Stromal cell of bone marrow (primary cell): ENCODE data around the gene CDKN1B.
"Not testable (repeated sequence)": the region's sequence is repeated elsewhere in the genome, so short reads cannot be mapped to it uniquely, and the experiment has no call there.

Experiments
- DNase-seq: peaks from one replicate; pipeline ENCODE4 v3.0.0-alpha.2; 2012; ENCODE audit warnings: low read depth

Gene CDKN1B

DNA sequence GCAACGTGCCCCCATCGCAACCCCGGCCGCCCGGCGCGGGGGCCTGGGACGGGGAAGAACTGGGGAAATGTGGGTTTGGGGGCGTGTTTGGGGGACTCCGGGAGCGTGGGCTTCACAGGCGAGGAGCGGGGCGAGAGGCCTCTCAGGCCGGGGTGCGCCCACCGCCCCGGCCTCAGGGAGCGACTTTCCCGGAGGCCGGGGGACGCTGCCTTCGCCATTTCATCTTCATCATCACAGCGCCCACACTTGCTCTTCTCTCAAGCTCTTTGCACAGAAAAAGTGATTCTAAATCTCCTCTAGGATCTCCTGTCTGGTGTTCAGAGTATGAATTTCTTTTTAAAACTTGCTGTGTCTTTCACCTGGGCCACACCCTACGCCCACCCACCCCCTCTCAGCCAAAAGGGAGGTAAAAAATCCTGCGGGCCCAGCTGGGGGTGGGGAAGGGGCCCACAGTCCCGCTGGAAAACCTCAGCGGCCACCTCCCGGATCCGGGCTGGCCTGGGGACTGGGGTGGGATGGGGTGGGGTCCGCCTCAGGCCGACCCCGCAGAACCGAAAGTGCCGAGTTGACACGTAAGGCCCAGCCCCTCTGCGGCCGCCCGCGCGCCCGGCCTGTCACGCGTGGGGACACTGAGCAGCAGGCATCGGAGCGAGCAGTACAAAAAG is 7.4 kb downstream of the CDKN1B start:
- no peak for DNase-seq

DNA sequence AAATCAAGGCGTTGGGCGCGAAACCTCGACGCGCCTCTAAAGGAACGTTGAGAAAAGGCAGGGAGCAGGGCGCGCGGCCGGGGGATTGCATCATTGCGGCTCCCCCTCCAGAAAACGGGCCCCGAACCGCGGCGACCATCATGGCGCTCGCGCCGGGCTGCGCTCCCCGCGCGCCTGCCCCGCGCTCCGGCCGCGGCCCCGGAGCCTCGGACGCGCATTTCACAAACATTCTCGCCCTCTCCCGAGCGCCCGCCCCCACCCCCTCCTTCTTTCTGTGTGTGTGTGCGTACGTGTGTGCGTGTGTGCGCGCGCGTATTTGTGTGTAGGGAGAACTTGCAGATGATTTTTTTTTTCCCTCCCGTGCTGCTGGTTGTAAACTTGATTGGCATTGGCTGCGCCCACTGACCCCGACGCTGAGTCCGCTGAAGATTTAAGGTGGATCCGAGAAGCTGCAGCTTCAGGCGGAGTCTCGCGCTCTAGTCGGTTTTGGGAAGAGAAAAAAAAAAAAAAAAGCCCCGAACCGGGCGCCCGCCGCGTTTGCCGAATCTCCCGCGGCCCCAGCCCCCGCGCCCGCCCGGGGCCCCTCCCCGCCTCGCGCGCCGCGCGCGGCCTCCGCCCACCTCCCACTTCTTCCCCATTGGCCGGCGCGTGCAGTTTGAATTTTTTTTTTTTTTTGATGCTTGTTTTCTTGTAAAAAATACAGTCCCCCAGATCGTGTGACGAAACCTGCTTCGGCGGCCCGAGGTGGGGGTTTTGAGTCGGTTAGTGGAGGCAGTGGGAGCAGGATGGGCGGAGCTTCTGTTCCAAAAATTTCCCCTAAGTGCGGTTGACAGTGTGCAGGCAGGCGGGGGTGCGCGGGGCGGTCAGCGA is 8.2 kb downstream of the CDKN1B start:
- peak; percentile 98 for DNase-seq

DNA sequence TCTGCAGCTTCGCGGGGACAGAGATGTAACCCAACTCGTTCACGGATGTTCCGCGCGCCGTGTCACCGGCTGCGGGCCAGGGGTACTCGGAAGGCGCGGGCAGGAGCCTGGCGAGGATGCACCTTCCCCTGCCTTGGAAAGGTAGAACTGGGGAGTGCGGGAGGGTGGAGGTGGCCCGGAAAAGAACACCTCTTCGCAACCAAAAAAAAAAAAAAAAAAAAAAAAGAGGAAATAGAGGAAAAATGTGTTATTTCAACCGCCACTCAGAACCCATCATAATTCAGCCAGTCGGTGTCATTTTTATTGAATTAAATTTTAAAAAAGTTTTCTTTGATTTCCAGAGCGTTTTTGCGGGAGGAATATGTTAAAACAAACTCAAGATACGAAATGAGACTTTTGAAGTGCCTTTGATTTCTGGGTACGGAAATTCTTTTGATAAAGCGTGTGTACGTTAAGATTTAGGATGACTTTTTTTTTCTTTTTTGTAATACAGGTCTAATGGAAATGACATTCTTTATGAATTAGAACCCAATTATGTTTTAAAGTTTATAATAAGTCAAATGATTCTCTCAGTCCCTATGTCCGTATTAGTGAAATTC is 8.9 kb downstream of the CDKN1B start:
- DNase-seq, result no peak

DNA sequence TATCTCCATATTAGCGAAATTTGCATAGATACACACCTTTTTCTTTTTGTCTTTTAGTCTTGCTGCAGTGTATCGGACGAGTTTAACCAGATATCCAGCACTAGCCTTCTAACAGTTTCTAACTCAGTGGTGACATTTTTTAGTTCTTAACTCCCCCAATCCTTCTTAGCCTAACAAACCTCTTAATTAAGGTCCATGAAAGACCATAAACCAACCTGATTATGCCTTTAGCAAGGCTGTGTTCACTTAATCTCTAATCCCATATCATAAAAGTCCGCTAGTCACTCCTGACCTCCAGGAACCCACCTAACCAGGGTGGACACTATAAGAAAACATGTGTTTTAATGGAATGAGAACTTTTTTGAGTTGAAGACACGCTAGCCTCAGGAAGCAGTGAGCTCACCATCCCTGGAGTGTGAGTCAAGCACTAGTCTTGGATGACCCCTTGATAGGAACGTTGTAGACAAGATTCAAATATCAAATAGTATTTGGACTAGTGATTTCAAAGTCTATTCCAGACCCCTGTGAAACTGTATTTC is 9.5 kb downstream of the CDKN1B start:
- DNase-seq, result peak; percentile 84

DNA sequence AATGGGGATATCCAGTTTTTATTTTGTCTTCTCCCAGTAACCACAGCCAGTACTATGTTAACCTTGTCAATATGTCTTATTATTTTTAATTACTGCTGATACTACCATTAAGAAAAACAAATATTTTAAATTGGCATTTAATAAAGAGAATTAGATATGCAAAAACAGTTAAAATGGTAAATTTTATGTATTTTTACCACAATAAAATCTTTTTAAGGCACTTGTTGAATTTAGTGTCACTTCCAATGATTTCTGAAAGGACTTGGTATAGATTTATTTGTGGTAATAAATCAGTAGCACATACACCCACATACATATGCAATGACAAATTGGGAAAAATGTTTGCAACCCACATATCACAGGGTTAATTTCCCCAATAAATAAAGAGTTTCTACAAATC is 14.0 kb downstream of the CDKN1B start:
- no peak for DNase-seq

DNA sequence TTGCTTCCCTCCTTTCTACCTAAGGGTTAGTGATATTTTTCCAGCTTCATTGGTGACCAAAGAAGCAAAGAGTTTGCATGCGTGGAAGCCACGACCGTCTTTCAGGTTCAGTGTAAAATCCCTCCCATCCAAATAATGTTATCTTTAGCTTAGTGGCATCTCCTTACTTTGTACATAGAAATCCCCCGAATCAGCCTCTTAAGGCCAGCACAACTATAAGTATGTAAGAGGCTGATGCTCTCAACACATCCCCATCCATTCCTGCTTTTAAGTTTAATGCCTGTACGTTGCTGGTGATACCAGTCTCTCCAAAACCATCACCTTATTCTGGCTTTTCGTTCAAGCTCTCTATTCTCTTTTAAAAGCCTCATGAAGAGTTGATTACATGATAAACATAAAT is 14.6 kb downstream of the CDKN1B start:
- DNase-seq, result no peak

DNA sequence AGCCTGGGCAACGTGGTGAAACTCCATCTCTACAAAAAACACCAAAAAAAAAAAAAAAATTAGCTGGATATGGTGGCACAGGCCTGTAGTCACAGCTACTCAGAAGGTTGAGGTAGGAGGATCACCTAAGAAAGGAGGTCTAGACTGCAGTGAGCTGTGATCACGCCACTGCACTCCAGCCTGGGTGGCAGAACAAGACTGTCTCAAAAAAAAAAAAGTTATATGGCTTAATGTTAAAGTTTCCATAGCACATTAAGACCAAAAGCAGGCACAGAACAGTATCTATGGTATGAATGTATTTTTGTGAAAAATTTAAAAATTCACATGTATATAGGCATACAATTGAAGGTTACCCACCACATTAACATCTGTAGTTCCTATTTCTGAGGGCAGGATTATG is 15.9 kb downstream of the CDKN1B start:
- DNase-seq, result no peak

DNA sequence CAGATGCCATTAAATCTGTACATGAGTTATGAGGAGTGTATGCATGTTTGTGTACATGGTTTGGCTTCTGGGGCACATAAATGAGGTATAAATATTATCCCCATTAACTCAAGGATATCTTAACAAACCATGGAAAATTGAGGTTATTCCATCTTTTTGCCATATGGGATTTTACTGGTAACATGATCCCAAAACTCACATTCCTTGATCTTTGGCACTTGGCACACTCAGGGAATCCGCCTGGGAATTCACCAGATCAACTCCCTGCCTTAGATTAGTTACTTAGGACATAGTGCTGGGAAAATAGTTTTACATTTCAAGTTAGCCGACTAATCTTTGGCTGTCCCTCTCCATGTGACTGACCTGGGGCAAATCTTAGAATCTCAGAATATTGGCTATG is 16.9 kb downstream of the CDKN1B start:
- no peak for DNase-seq

DNA sequence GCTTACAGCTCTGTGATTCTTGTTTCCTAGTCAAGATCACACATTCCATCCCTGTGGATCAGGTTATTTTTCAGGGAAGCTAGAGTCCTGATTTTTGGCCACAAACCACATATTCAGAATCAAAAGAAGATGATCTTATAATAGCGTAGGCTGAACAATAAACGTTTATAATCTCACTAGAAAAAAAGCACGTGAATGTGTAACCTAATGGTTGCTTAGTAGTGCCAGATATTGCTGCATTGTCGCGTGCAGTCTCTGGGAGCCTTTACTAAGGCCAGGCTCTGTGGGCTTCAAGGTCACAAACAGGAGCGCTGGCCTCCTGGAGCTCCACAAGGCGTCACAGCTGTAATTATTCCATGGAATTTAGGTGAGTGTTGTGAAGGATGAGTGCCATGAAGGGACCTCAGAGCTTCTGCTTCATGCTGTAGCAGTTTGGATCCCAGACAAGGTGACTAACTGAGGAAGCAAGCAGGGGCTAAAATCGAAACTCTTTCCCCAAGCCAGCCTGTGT is 17.4 kb downstream of the CDKN1B start:
- DNase-seq, result no peak

DNA sequence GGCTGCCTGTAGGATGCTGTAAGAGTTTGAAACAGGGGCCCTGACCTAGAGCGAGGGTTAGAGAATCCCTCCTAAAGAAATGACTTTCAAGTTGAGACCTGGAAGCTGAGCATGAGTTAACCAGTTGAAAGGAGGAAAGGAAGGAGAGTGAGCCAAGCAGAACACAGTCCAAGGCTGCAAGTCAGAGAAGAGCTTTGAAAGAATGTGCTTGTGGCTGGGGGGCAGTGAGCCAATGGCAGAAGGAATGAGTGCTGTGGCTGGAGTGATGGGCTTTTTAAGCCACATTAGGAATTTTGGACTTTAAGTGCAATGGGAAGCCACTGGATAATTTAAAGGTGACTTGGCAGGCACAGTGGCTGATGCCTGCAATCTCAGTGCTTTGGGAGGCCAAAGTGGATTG is 18.1 kb downstream of the CDKN1B start:
- DNase-seq, result no peak

DNA sequence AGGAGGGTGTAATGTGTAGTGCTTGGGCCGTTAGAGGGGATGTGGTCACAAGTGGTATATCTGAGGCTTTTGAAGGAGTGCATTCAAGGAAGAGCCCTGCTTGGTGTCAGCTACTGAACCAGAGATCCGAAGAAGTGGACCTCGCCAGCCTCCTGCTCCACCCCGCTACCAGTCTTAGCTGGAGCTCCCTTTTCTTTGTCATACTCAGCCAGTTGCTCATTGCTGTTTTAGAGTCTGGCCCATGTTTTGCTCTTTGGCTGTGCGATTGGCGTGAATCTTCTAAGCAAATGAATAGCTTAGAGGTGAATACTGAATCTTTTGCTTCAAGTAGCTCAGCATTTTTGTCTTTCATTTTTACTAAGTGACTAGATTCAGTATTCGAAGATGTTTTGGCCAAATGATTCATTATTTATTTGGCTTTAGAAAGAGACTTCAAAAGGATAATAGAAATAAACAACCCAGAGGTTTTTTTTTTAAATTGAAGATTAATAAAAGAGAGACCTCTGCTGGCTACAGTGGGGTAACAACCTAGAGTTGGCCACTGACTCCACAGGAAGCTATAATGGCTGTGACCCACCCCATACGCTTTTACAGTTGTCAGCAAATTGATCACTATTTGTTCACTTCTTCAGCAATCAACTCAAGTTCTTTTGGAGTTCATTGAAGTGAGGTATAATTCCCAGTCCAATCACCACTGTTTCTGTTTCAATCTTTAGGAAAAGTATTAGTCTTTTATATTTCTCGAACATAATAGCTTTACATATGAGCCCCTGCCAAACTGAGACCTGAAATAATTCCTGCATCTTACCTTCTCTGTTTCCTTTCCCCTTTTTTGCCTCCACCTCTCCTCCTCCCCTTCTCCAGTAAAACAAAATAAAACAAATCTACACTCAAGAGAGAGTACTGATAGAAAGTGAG is 19.9 kb downstream of the CDKN1B start:
- no peak for DNase-seq

DNA sequence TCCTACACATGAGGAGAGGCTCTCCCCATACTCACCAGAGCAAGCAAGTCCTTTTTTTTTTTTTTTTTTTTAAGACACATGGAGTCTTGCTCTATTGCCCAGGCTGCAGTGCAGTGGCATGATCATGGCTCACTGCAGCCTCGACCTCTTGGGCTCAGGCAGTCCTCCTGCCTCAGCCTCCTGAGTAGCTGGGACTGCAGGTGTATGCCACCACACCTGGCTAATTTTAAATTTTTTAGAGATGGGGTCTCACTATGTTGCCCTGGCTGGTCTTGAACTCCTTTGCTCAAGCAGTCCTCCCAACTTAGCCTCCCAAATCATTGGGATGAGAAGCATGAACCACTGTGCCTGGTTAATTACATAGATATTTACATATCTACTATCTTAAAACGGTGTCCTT is 21.0 kb downstream of the CDKN1B start:
- not testable (repeated sequence) for DNase-seq

DNA sequence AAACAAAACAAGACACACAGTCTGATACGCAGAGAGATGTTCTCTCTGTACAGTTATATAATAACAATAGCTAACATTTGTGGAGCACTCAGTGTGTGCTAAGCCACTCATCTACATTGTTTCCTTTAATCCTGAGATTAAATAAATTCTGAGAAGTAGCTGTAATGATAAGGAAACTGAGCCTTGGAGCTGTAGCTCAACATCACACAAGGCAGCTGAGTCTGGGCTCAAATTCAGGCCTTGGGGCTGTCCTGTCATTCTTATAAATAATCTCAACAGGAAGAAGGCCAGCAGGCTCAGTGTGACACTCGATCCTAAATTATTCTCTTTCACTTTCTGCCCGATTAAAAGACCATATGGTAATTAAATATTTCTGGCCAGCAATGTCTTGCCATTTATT is 24.5 kb downstream of the CDKN1B start:
- no peak for DNase-seq

DNA sequence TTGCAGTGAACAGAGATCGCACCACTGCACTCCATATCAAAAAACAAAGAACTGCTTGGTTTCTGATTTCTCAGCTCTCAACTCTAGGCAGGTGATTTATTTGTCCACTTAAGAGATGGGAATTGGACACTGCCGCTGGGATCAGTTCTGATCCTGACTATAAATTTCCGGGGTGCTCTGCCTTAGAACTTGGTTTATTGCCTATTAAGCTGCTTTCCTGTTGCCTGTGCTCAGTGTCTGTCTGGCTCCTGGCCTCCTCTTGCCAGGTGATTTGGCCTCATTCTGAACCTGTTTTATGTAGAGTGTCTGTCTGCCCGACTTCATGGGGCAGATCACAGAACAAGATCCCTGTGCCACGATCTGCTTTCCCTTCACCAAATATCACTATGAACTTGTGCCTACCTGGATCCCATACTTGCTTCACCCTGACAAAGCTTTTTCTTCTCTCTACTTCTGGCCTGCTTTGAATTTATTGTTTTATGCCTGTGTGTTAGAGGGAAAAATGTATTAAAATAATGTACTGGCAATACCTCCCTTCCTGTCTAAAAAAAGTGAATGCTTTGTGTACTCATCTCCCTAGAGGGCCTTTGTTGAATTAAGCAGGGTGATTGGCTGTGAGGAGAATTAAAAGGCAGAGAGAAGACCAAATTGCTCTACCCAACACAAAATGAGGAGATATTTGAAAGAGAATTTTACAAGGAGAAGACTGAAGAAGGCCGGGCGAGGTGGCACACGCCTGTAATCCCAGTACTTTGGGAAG is 27.6 kb downstream of the CDKN1B start:
- no peak for DNase-seq

DNA sequence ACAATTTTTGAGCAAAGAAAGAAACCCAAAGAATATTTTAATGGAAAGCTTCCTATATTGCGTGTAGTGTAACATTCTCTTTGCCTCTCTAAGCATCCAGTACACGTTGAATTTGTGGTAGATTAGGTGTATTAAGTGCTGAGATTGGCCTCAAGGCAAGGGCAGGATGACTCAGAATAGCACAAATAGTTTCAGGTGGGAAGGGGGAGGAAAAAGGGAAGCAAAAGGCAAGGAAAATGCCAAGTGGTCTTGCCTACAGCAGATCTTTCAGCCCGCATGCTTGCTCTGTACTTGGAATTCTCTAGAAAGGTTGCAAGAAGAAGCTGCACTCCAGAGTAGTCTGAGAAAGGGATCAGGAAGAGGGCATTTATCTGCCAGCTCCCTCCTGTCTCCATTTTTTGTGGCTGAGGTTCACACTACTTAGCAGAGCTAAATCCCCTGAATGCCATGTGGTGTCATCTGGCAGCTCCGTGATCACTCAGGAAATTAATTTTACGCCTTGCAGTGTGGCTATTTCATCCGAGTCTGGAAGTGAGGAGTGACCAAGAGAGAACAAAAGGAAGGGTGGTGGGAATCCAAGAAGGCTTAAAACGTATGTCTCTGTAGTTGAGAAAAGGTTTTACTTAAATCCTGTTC is 28.5 kb downstream of the CDKN1B start:
- no peak for DNase-seq

DNA sequence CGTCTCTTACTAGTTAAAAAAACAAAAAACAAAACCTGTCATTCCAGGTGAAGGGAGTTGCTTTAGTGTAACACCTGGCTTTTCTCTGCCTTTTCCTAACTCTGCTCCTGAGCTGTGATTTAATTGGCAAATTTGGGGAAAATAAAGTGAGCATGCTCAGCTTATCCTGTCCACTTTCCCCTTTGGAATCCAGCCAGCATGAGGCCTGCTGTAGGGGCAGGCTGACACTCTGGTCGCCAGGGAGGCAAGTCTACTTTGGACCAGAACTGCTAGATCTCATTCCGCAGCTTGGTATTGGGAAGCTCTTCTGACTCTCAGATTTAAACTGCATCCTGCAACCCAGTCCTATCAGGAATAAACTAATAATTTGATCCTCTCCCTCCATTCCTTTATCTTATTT is 30.1 kb downstream of the CDKN1B start:
- no peak for DNase-seq

DNA sequence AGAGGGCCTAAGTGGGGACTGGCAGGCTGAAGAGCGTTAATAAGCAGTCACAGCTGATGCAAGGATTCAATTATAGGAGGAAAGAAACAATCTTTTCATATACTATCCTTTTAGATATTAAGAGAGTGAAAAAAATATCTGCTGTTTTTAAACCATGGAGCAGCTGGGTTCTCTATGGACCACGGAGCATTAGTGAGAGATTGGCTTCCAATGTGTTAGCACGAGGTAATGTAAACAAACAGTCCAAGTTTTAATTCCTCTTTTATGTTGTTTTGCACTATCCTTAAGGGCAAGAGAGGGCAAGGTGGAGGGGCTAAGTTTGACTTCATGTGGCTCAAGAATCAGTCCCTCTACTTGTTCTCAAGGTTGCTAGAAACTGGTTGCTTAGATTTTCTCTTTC is 30.9 kb downstream of the CDKN1B start:
- DNase-seq, result no peak

DNA sequence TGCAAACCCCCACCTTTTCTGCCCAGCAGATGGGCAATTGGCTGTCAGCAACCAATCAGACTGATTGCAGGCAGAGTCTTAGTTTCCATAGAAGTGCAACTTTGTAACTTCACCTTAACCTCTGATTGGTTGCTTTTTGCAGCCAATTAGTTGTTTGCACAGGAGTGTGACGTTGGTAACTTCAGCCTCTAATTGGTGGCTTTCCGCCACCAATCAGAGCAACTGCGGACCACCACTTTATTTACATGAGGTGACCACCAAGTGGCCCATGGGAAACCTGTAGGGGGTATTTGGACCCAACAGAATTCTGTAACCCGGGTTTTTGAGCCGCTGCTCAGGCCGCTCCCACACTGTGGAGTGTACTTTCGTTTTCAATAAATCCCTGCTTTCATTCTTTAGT is 32.3 kb downstream of the CDKN1B start:
- DNase-seq, result peak; percentile 94

DNA sequence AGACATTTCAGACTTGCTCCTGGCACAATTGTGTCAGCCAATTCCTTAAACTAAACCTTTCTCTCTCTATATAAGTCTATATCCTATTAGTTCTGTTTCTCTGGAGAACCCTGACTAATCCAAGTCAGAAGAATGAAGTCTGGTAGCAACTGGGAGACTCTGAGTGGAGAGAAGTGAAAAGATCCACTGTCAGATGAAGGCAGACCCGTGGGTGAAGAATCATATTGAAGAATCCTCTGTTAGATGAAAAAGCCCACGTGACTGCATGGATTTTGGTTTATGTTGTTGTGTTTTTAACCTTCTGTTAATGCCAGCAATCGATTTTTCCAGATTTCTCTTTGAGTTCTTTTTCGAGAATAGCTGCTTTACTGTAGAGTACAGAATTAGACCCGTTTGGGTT is 38.8 kb downstream of the CDKN1B start:
- no peak for DNase-seq

DNA sequence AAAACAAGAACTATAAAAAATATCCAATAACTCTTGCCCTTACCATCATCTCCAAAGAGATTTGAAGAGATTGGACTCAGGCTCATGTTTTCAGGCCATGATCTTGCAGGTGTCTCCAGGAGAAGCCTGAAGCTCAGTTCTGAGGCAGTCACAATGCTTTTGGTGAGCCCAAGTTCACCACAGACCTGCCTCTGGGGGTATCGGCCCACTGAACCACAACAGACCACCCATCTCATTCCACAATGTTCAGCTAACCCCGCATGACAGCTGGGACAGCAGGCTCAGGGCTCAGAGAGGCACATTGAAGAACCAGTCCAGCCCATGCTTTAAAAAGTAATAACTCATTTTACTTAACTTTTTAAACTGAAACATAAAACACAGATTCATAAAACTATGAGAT is 40.0 kb downstream of the CDKN1B start:
- DNase-seq, result no peak
